ENCODE measurements around the gene YWHAB.

Gene YWHAB

DNA sequence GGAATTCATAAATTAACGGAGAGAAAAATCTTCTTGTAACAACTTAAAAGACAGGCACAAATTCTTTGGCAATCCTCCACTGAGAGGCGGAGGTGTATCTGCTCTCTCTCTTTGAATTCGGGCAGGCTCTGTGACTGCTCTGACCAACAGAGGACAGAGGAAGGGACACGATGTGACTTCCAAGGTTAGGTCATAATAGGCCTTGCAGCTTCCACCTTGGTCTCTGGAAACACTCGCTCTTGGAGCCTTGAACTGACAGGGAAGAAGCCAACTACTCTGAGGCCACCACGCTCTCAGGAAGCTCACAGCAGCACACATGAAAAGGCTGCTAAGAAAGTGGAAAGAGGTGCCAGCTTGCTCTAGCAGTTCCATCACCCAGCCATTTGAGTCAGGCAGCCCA is 59.8 kb downstream of the YWHAB start:
- no peak overlapping the region for H3K4me3 ChIP-seq (ENCODE audit: low read depth, low read length)
- in situ Hi-C loops (cut with HindIII; ENCODE audit: low sequenced_read_pairs), result no loop called here
- TF ChIP-seq, protein P1, sequence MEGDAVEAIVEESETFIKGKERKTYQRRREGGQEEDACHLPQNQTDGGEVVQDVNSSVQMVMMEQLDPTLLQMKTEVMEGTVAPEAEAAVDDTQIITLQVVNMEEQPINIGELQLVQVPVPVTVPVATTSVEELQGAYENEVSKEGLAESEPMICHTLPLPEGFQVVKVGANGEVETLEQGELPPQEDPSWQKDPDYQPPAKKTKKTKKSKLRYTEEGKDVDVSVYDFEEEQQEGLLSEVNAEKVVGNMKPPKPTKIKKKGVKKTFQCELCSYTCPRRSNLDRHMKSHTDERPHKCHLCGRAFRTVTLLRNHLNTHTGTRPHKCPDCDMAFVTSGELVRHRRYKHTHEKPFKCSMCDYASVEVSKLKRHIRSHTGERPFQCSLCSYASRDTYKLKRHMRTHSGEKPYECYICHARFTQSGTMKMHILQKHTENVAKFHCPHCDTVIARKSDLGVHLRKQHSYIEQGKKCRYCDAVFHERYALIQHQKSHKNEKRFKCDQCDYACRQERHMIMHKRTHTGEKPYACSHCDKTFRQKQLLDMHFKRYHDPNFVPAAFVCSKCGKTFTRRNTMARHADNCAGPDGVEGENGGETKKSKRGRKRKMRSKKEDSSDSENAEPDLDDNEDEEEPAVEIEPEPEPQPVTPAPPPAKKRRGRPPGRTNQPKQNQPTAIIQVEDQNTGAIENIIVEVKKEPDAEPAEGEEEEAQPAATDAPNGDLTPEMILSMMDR (IDR thresholded peaks at IDR 0.05; ENCODE audit: low read depth, low read length), result no peak
- DNase-seq (ENCODE audit: low read depth, low spot score), result no peak

DNA sequence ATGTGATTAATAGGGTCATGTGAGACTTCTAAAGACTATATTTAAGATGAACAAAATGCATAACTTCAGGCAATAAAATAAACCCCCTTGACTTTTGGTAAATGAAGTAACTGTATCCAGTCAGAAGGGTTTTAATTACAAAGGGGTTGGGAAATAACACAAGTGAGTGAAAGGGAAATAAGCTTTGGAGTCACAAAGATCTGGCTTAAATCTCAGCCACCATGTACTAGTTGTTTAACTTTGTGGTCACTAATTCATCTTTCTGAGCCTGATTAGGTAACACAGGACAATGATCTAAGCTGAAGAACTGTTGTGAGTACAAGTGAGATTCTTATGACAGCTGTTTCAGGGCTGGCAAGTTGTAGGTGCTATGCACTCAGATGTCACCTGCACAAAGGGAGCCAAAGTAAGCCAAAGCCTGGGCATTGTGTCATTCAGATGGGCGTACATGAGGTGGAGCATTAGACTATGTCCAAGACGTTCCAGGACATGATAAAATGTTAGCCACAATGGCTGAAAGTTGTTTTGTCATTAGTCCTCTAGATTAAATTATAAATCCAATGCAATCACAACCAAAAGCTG is 60.9 kb downstream of the YWHAB start:
- TF ChIP-seq, protein P1 (IDR thresholded peaks at IDR 0.05; ENCODE audit: low read depth, low read length), result no peak
- H3K4me3 ChIP-seq (ENCODE audit: low read depth, low read length), result no peak overlapping the region
- DNase-seq (ENCODE audit: low read depth, low spot score), result no peak
- in situ Hi-C loops (cut with HindIII; ENCODE audit: low sequenced_read_pairs), result no loop called here

DNA sequence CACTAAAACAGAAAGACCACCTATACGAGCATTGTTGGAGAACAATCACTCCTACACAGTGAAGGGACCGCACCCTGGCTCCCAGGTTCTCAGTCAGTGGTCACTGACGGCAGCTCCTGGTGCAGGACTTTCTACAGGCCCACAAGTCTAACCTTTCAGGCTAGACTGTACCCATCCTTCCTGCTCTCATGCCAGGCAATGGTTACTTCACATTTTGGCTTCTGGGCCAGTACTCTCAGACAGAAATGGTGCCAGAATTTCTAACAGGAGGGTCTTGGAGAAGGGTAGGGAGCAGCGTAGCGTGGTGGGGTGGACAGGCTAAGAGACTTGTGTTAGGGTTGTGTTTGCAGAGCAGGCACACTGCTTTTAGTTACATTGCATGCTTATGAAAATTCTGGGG is 62.6 kb downstream of the YWHAB start:
- no peak overlapping the region for H3K4me3 ChIP-seq (ENCODE audit: low read depth, low read length)
- DNase-seq (ENCODE audit: low read depth, low spot score), result no peak
- TF ChIP-seq, protein P1 (IDR thresholded peaks at IDR 0.05; ENCODE audit: low read depth, low read length), result no peak
- in situ Hi-C loops (cut with HindIII; ENCODE audit: low sequenced_read_pairs), result no loop called here

DNA sequence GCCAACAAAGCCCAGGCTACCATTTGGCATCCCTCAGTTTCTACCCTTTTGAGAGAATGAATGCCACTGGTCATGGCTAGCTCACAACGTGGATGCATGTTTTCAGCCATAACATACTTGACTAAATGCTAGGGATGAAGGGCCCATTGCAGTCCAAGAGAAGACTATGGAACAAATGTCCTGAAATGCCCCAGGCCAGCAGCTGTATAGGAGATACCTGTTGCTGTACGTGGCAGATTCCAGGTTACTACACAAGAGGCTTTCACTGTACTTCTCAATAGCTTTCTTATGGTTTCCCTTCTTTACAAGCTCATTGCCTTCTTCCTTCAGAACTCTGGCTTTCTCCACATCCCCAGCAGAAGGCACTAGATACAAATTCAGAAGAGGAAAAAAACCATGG is 63.0 kb downstream of the YWHAB start:
- in situ Hi-C loops (cut with HindIII; ENCODE audit: low sequenced_read_pairs), result no loop called here
- no peak for DNase-seq (ENCODE audit: low read depth, low spot score)
- H3K4me3 ChIP-seq (ENCODE audit: low read depth, low read length), result no peak overlapping the region
- TF ChIP-seq, protein P1 (IDR thresholded peaks at IDR 0.05; ENCODE audit: low read depth, low read length), result no peak

DNA sequence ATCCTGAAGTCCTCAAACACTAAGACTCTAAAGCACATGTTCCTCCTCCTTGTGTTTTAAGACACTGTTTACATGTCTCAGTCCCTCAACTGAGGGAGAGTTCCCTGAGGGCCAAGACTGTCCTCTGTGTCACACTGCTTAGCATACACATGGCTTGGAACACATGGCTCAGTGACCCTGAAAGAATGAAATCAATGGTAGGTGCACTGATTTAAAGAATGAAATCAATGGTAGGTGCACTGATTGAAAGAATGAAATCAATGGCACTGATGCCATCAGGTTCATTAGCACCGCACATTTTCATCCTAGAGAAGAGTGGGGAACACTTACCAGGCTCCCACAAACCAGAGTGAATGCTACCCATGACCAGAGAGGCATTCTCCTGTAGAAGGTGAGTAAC is 64.9 kb downstream of the YWHAB start:
- H3K4me3 ChIP-seq (ENCODE audit: low read depth, low read length), result no peak overlapping the region
- in situ Hi-C loops (cut with HindIII; ENCODE audit: low sequenced_read_pairs), result no loop called here
- DNase-seq (ENCODE audit: low read depth, low spot score), result no peak
- TF ChIP-seq, protein P1 (IDR thresholded peaks at IDR 0.05; ENCODE audit: low read depth, low read length), result no peak

DNA sequence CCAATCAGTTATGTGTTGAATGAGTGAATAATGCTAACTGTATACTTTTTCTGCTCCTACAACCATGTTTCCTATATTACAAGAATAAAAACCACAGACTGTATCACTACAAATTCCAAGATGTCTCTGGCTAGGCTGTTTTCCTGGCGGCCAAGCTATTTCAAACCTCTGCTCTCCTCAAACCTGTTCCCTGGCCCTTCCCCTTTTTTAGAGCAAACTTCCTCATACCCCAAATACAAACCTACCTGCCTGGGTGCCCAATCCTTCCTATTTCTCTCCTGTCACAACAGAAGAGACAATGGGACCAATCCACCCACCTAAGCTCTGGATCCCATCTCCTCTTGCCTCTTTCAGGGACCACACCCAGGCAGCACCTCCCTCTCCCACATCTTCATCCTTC is 67.2 kb downstream of the YWHAB start:
- DNase-seq (ENCODE audit: low read depth, low spot score), result no peak
- H3K4me3 ChIP-seq (ENCODE audit: low read depth, low read length), result no peak overlapping the region
- TF ChIP-seq, protein P1 (IDR thresholded peaks at IDR 0.05; ENCODE audit: low read depth, low read length), result no peak
- in situ Hi-C loops (cut with HindIII; ENCODE audit: low sequenced_read_pairs), result no loop called here

DNA sequence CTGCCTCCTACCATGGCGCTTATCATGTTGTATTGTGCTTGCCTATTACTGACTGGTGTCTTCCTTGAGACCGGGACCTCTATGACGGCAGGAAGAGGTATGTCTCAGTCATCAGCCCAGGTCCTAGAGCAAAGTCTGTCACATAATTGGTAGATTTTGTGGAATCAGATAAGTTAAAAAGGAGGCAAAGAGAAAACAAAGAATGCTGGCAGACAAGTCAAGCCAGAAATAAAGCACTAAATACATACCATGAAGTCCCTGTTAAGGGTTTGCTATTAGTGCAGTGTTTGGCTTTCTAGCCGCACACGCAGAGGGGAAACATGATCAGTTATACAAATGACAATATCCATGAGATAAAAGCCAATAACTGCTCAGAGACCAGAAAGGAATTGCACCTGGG is 68.7 kb downstream of the YWHAB start:
- TF ChIP-seq, protein P1 (IDR thresholded peaks at IDR 0.05; ENCODE audit: low read depth, low read length), result no peak
- no peak overlapping the region for H3K4me3 ChIP-seq (ENCODE audit: low read depth, low read length)
- no peak for DNase-seq (ENCODE audit: low read depth, low spot score)
- in situ Hi-C loops (cut with HindIII; ENCODE audit: low sequenced_read_pairs), result no loop called here
